Measurements from ENCODE around the gene ZNF154.

ZNF154 gene

DNA sequence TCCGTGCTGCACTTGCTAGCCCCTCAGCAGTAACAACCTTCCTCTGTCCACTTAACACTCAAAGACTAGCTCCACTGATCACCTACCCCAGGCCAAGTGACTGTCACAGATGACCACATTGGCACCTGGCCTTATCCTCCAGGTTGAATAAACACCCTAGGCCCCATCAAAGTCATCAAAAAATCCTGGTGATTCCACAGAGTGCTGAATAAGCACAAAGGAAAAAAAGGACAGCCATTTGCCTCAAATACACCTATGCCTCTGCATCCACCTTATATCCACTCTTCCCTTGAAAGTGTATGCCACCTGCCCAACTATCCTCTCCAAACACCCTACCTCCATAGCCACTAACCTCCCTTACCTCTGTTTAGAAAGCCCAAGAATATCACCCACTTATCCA is 2.7 kb downstream of the ZNF154 start:
- Mint-ChIP-seq H3K36me3 (ENCODE audit: low read depth) (peaks cover 76% of the 10 kb centered on the region), H3K4me3 (no peak overlapping the region), H3K4me1 (ENCODE audit: low read depth) (peaks cover 33% of the 10 kb centered on the region), H3K27ac (no peak overlapping the region), H3K9me3 (peaks cover 47% of the 10 kb centered on the region), H3K27me3 (peaks cover 6% of the 10 kb centered on the region)

DNA sequence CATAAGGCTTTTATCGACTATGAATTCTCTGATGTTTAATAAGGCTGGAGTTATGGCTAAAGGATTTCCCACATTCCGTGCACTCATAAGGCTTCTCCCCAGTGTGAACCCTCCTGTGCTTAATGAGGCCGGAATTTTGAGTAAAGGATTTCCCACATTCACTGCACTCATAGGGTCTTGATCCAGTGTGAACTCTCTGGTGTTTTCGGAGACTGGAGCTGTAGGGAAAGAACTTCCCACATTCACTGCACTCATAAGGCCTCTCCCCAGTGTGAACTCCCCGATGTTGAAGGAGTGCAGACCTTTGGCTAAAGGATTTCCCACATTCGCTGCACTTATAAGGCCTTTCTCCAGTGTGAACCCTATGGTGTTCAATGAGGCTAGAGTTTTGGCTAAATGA is 7.4 kb downstream of the ZNF154 start:
- H3K36me3 Mint-ChIP-seq (ENCODE audit: low read depth), result peaks cover 89% of the 10 kb centered on the region
- no peak overlapping the region for H3K27ac Mint-ChIP-seq
- H3K9me3 Mint-ChIP-seq, result peaks cover 61% of the 10 kb centered on the region
- no peaks in the 10 kb centered on the region for H3K27me3 Mint-ChIP-seq
- no peak overlapping the region for H3K4me3 Mint-ChIP-seq
- H3K4me1 Mint-ChIP-seq (ENCODE audit: low read depth), result peaks cover 9% of the 10 kb centered on the region

DNA sequence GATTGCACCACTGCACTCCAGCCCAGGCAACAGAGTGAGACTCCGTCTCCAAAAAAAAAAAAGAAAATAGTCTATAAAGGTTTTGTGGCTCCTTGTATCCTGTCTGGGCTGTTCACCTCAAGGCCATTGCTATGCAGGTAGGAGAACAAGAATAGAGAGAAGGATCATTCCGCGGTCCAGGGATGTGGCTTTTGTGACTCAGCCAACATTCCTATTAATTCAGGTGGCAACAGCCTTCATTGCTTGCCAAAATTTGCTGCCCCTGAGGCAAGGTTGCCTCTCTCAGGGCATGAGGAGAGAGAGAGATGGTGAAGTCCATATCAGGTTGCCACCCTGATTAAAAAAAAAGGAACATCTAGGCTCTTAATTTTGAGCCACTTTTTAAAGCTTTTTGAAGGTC is 19.3 kb downstream of the ZNF154 start:
- Mint-ChIP-seq H3K36me3 (ENCODE audit: low read depth) (peaks cover 90% of the 10 kb centered on the region), H3K27ac (no peak overlapping the region), H3K4me3 (no peak overlapping the region), H3K9me3 (peaks cover 61% of the 10 kb centered on the region), H3K4me1 (ENCODE audit: low read depth) (peaks cover 4% of the 10 kb centered on the region), H3K27me3 (no peaks in the 10 kb centered on the region)

DNA sequence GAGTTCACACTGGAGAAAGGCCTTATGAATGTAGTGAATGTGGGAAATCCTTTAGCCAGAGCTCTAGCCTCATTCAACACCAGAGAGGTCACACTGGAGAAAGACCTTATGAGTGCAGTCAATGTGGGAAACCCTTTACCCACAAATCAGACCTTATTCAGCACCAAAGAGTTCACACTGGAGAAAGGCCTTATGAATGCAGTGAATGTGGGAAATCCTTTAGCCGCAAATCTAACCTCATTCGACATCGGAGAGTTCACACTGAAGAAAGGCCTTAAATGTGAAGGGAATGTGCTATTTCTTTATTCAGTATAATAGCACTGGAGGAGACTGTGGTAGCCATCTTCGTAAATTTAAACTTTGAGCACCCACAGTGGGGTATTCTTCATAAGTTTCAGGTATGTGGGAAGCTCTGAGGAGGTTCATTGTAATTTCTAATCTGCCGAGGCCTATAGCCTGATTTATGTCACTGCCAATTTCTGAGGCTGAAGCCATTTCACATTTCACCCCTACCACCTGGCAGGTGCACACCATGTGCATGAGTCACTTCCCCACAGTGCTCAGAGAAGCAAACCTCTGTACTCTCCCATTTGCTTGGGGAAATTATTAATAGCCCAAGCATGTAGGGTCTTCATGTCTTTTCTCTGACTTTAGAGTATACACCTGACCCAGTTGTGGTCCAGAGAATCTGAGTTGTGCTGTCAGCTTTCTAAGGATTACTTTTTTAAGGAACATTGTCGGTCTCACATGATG is 20.8 kb downstream of the ZNF154 start:
- H3K36me3 Mint-ChIP-seq (ENCODE audit: low read depth), result peaks cover 93% of the 10 kb centered on the region
- peaks cover 68% of the 10 kb centered on the region for H3K9me3 Mint-ChIP-seq
- no peaks in the 10 kb centered on the region for H3K27me3 Mint-ChIP-seq

DNA sequence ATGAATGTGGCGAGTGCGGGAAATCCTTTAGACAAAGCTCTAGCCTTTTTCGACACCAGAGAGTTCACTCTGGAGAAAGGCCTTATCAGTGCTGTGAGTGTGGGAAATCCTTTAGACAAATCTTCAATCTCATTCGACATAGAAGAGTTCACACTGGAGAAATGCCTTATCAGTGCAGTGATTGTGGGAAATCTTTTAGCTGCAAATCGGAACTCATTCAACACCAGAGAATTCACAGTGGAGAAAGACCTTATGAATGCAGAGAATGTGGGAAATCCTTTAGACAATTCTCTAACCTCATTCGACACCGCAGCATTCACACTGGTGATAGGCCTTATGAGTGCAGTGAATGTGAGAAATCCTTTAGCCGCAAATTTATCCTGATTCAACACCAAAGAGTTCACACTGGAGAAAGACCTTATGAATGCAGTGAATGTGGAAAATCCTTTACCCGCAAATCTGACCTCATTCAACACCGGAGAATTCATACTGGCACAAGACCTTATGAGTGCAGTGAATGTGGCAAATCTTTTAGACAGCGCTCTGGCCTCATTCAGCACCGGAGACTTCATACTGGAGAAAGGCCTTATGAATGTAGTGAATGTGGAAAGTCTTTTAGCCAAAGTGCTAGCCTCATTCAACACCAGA is 21.5 kb downstream of the ZNF154 start:
- peaks cover 26% of the 10 kb centered on the region for H3K4me1 Mint-ChIP-seq (ENCODE audit: low read depth)
- peaks cover 69% of the 10 kb centered on the region for H3K9me3 Mint-ChIP-seq
- no peak overlapping the region for H3K4me3 Mint-ChIP-seq
- peaks cover 94% of the 10 kb centered on the region for H3K36me3 Mint-ChIP-seq (ENCODE audit: low read depth)
- no peaks in the 10 kb centered on the region for H3K27me3 Mint-ChIP-seq
- H3K27ac Mint-ChIP-seq, result no peak overlapping the region

More for the DNA sequence above, 20.8 kb downstream of the ZNF154 start:
- Mint-ChIP-seq H3K4me1 (ENCODE audit: low read depth) (peaks cover 19% of the 10 kb centered on the region), H3K4me3 (no peak overlapping the region), H3K27ac (no peak overlapping the region)

DNA sequence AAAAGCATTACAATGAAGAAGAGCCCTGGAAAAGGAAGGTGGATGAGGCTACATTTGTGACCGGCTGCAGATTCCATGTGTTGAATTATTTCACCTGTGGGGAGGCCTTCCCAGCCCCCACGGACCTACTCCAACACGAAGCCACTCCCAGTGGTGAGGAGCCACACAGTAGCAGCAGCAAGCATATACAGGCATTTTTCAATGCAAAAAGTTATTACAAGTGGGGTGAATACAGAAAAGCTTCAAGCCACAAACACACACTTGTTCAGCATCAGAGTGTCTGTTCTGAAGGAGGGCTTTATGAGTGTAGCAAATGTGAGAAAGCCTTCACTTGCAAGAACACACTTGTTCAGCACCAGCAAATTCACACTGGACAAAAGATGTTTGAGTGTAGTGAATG is 22.3 kb downstream of the ZNF154 start:
- Mint-ChIP-seq H3K9me3 (peaks cover 72% of the 10 kb centered on the region), H3K27ac (no peak overlapping the region), H3K4me1 (ENCODE audit: low read depth) (peaks cover 32% of the 10 kb centered on the region), H3K27me3 (no peaks in the 10 kb centered on the region), H3K36me3 (ENCODE audit: low read depth) (peaks cover 97% of the 10 kb centered on the region), H3K4me3 (no peak overlapping the region)

DNA sequence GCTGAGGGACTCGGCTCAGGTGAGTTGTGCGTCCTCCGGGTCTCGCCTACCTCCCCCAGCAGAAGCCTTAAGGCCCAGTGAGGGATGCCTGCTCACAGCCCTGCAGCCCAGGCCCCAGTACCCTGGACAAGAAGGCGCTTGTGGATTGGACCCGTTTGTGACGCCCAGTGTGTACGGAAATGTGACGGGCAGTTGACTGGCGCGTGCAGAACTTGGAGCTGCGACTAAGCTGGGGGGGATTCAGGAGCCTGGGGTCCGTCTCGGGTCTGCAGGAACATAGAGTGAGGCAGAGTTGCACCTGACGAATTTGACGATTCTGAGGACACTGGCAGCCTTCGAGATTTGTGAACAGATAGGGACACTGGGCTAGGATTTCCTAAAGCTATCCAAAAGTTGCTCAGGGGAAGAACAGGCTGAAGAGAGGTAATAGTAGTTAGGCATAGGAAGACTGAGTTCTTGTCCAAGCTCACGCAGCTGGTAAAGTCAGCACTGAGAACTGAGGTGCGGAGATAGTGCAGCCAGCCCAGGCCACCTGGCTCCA is 26.7 kb downstream of the ZNF154 start:
- H3K27me3 Mint-ChIP-seq, result peaks cover 13% of the 10 kb centered on the region
- H3K36me3 Mint-ChIP-seq (ENCODE audit: low read depth), result peaks cover 62% of the 10 kb centered on the region
- peaks cover 37% of the 10 kb centered on the region for H3K4me1 Mint-ChIP-seq (ENCODE audit: low read depth)
- peaks cover 53% of the 10 kb centered on the region for H3K9me3 Mint-ChIP-seq
- H3K27ac Mint-ChIP-seq, result peak overlapping the region; percentile 86
- peak overlapping the region; percentile 97 for H3K4me3 Mint-ChIP-seq

DNA sequence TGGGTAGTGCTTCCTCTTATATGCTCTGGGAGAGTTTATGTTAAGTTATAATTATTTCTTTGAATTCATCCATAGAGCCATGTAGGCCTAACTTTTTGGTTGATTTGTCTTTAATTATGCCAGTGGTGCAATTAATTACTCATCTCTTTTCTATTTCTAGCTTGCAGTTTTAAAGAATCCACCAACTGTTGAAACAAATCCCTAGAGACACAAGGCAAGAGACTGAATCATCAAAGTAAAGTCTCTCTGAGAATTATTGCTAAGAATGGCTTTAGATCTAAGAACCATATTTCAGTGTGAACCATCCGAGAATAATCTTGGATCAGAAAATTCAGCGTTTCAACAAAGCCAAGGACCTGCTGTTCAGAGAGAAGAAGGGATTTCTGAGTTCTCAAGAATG is 33.1 kb downstream of the ZNF154 start:
- H3K27me3 Mint-ChIP-seq, result peaks cover 24% of the 10 kb centered on the region
- no peak overlapping the region for H3K4me3 Mint-ChIP-seq
- peaks cover 13% of the 10 kb centered on the region for H3K9me3 Mint-ChIP-seq
- no peak overlapping the region for H3K27ac Mint-ChIP-seq
- peaks cover 7% of the 10 kb centered on the region for H3K36me3 Mint-ChIP-seq (ENCODE audit: low read depth)
- no peaks in the 10 kb centered on the region for H3K4me1 Mint-ChIP-seq (ENCODE audit: low read depth)

DNA sequence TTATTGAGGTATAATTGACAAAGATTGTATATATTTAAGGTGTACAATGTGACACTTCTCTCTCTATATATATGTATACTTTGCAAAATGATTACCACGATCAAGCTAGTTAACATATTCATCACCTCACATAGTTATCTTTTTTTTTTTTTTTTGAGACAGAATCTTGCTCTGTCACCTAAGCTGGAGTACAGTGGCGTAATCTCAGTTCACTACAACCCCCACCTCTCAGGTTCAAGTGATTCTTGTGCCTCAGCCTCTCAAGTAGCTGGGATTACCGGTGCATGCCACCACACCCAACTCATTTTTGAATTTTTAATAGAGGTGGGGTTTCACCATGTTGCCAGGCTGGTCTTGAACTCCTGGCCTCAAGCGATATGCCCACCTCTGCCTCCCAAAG is 36.5 kb downstream of the ZNF154 start:
- H3K4me3 Mint-ChIP-seq, result no peak overlapping the region
- H3K4me1 Mint-ChIP-seq (ENCODE audit: low read depth), result no peaks in the 10 kb centered on the region
- H3K36me3 Mint-ChIP-seq (ENCODE audit: low read depth), result peaks cover 3% of the 10 kb centered on the region
- H3K9me3 Mint-ChIP-seq, result peaks cover 15% of the 10 kb centered on the region
- no peak overlapping the region for H3K27ac Mint-ChIP-seq
- peaks cover 20% of the 10 kb centered on the region for H3K27me3 Mint-ChIP-seq

DNA sequence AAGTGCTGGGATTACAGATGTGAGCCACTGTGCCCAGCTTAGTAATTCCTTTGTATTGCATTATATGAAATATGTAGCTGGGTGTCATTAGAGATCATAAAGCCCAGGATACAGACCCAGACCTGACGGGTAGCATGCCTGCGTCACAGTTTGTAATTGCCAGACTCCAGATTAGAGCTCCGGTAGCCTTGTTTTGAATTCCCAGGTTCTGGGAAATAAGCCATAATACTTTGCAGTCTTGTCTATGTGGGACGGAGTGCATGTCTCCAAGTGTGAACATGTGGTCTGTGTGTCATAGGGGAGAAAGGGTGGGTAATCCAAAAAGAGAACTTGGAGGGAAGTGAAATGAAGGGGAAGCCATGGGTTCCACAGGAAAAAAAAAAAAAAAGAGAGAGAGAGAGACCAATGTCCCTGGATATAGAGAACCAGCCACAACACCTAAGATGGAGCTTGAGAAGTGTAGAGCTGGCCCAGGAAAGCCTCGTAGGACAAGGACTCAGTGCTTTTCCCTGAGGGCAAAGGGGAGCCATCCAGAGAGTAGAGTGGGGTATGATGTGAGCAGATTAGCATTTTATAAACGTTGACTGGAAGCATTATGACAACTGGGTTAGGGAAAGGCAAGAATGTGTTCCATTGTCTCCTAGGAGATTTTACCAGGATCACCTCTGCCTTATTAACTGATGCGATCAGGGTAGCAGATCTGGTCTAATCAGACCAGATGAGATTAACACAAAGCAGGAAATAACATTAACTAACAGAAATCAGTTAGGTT is 37.7 kb downstream of the ZNF154 start:
- H3K27ac Mint-ChIP-seq, result no peak overlapping the region
- H3K27me3 Mint-ChIP-seq, result peaks cover 24% of the 10 kb centered on the region
- H3K4me1 Mint-ChIP-seq (ENCODE audit: low read depth), result no peaks in the 10 kb centered on the region
- H3K4me3 Mint-ChIP-seq, result no peak overlapping the region
- peaks cover 3% of the 10 kb centered on the region for H3K36me3 Mint-ChIP-seq (ENCODE audit: low read depth)
- peaks cover 11% of the 10 kb centered on the region for H3K9me3 Mint-ChIP-seq

DNA sequence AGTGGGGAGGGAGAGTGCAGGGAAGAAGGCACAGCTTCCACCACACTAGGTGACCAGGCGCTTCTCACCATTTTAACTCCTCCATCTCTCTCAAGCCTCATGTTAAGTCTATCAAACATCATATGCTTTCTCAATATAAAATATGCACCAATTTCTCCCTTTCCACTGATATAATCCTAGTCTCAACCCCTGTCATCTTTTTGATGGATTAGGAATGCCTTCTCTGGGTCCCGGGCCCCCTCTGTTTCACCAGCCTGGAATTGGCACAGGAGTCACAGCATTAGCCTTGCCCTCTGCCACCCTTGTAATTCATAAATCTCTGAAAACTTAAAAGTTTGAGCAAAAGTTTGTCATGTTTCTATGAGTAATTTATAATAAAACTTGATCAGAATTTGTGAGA is 40.4 kb downstream of the ZNF154 start, which contains the start of gene ZSCAN4:
TSS of gene ZSCAN4 (plus strand) at position 301 of the 400 bp plus-strand sequence. CDS start 7,211 bp downstream, outside the sequence.
- no peak within 1 kb of the TSS for H3K4me3 Mint-ChIP-seq
- no peaks in the 10 kb centered on the region for H3K36me3 Mint-ChIP-seq (ENCODE audit: low read depth)
- H3K9me3 Mint-ChIP-seq, result peaks cover 6% of the 10 kb centered on the region
- H3K4me1 Mint-ChIP-seq (ENCODE audit: low read depth), result no peaks in the 10 kb centered on the region
- no peak within 1 kb of the TSS for H3K27ac Mint-ChIP-seq
- H3K27me3 Mint-ChIP-seq, result peaks cover 38% of the 10 kb centered on the region

DNA sequence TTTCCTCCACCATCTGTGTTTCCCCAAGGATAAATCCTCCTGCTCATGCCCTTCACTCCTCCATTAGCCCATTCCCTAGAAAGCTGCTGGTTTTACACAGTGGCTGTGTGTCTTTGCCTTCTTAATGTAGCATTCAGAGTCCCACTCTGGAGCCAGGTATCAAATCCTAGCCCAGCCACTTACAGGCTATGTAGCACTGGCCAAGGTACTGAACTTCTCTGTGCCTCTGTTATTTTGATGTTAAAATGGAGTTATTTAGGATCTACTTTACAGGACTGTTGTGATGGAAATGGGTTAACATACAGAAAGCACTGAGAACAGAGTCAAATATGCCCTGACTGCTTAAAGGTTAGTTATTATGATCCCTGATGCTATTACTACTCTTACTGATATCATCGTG is 41.8 kb downstream of the ZNF154 start:
- Mint-ChIP-seq H3K27me3 (peaks cover 41% of the 10 kb centered on the region), H3K4me1 (ENCODE audit: low read depth) (no peaks in the 10 kb centered on the region), H3K36me3 (ENCODE audit: low read depth) (no peaks in the 10 kb centered on the region), H3K4me3 (no peak overlapping the region), H3K9me3 (peaks cover 6% of the 10 kb centered on the region), H3K27ac (no peak overlapping the region)

DNA sequence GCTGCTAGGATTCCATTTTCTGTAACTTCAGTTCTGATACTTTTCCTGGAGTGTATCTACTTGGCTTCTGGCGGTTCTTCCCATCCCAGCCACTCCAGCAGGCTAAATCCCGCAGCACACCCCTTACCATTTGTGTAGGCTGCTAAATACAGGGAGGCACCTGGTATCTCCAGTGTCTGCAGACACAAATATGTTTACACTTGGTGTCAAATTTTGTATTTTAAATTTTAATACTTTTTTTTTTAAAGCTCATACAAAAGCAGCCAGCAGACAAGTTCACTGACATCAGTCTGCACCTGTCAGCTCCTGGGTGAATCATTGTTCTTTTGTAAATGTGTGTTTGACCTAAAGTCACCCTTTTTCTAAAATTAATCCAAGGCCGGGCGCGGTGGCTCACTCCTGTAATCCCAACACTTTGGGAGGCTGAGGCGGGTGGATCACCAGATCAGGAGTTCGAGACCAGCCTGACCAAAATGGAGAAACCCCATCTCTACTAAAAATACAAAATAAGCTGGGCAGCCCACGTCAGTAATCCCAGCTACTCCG is 43.7 kb downstream of the ZNF154 start:
- H3K27me3 Mint-ChIP-seq, result peaks cover 37% of the 10 kb centered on the region
- H3K36me3 Mint-ChIP-seq (ENCODE audit: low read depth), result no peaks in the 10 kb centered on the region
- no peak overlapping the region for H3K4me3 Mint-ChIP-seq
- H3K4me1 Mint-ChIP-seq (ENCODE audit: low read depth), result no peaks in the 10 kb centered on the region
- peaks cover 10% of the 10 kb centered on the region for H3K9me3 Mint-ChIP-seq
- no peak overlapping the region for H3K27ac Mint-ChIP-seq

DNA sequence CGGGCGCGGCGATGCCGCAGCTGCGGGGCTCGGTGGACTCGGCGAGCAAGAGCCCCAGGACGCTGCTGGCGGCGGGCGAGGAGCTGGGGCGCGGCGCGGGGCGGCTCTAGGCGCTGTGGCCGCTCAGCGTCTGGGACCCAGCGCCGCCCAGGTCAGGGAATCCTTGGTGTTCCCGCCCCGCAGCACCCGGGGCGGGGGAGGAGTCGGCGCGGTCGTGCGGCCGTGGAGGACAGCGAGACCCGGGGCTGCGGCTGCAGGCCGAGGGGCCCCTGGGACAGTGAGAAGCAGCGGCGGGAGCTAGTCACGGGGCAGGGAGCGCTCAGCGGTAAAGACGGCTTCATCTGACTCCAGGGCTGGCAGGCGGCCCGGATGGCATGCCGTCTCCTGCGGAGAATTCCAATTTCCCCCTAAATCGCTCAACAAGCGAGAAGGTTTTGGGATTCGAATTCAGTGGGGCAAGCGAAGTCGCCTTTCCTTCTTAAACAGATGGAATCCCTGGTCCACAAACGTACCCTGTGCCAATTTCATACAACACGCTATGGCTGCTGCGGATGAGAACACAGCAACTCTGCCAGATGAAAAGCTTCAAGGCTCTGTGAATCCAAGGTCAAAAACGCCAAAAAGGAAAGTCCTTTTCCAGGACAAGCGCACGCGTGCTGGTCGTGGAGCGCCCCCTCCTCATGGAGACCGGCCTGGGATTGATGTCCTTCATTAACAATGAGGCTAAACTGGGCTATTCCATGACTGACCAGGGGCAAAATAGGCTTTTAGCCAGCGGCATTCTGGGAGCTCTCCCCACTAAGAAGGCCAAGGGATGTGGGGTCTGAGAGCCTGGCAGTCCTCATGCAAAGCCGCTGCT is 44.5 kb downstream of the ZNF154 start:
- H3K27ac Mint-ChIP-seq, result no peak overlapping the region
- peaks cover 37% of the 10 kb centered on the region for H3K27me3 Mint-ChIP-seq
- H3K4me1 Mint-ChIP-seq (ENCODE audit: low read depth), result no peaks in the 10 kb centered on the region
- peak overlapping the region; percentile 76 for H3K4me3 Mint-ChIP-seq
- H3K36me3 Mint-ChIP-seq (ENCODE audit: low read depth), result no peaks in the 10 kb centered on the region
- H3K9me3 Mint-ChIP-seq, result peaks cover 10% of the 10 kb centered on the region
